ENCODE data around the gene AXIN1. TPM values are rescaled to one million over a fixed set of nuclear protein-coding genes. Genes with fewer than 3 reads are reported as not detected.
A peak's percentile ranks its signal among the peaks of the same experiment; 100 is the strongest.

The AXIN1 gene
- total RNA-seq, 1 experiment from 2014 or later = 50.3 TPM

DNA sequence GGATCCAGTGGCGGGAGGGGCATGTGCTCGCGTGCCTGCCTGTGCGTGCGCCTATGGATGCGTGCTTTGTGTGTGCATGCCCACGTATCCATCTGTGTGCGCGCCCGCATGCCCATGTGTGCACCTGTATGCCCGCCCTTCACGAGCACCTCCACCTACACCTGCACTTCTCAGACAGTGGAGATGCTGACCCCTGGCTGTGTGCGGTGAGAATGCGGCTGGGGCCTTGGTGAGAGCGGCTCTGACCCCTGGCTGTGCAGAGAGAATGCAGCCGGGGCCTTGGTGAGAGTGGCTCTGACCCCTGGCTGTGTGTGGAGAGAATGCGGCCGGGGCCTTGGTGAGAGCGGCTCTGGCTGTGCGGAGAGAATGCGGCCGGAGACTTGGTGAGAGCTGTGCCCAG lies 33.9 kb downstream of the AXIN1 start:
- no peak overlapping the region for H3K4me3 Mint-ChIP-seq
- H3K9me3 Mint-ChIP-seq = no peaks in the 10 kb centered on the region
- TF ChIP-seq IRF2 (CRISPR knock-in tag; IDR thresholded peaks at IDR 0.05; ENCODE audit: borderline replicate concordance, low read depth) = no peak
- TF ChIP-seq, protein P1, sequence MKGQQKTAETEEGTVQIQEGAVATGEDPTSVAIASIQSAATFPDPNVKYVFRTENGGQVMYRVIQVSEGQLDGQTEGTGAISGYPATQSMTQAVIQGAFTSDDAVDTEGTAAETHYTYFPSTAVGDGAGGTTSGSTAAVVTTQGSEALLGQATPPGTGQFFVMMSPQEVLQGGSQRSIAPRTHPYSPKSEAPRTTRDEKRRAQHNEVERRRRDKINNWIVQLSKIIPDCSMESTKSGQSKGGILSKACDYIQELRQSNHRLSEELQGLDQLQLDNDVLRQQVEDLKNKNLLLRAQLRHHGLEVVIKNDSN (CRISPR knock-in tag; IDR thresholded peaks at IDR 0.05) = 0 out of 2 replicates have a peak, but pooled peaks have one; percentile 39
- TF ChIP-seq, protein P2, sequence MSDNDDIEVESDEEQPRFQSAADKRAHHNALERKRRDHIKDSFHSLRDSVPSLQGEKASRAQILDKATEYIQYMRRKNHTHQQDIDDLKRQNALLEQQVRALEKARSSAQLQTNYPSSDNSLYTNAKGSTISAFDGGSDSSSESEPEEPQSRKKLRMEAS (CRISPR knock-in tag; IDR thresholded peaks at IDR 0.05) = peak; percentile 56; the same call in 1 of the 2 replicates
- TF ChIP-seq, protein P3, sequence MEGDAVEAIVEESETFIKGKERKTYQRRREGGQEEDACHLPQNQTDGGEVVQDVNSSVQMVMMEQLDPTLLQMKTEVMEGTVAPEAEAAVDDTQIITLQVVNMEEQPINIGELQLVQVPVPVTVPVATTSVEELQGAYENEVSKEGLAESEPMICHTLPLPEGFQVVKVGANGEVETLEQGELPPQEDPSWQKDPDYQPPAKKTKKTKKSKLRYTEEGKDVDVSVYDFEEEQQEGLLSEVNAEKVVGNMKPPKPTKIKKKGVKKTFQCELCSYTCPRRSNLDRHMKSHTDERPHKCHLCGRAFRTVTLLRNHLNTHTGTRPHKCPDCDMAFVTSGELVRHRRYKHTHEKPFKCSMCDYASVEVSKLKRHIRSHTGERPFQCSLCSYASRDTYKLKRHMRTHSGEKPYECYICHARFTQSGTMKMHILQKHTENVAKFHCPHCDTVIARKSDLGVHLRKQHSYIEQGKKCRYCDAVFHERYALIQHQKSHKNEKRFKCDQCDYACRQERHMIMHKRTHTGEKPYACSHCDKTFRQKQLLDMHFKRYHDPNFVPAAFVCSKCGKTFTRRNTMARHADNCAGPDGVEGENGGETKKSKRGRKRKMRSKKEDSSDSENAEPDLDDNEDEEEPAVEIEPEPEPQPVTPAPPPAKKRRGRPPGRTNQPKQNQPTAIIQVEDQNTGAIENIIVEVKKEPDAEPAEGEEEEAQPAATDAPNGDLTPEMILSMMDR (IDR thresholded peaks at IDR 0.05) = 0 out of 2 replicates have a peak, but pooled peaks have one; percentile 42
- peak; percentile 92 for TF ChIP-seq ZNF423 (CRISPR knock-in tag; IDR thresholded peaks at IDR 0.05)
- TF ChIP-seq, protein P4, sequence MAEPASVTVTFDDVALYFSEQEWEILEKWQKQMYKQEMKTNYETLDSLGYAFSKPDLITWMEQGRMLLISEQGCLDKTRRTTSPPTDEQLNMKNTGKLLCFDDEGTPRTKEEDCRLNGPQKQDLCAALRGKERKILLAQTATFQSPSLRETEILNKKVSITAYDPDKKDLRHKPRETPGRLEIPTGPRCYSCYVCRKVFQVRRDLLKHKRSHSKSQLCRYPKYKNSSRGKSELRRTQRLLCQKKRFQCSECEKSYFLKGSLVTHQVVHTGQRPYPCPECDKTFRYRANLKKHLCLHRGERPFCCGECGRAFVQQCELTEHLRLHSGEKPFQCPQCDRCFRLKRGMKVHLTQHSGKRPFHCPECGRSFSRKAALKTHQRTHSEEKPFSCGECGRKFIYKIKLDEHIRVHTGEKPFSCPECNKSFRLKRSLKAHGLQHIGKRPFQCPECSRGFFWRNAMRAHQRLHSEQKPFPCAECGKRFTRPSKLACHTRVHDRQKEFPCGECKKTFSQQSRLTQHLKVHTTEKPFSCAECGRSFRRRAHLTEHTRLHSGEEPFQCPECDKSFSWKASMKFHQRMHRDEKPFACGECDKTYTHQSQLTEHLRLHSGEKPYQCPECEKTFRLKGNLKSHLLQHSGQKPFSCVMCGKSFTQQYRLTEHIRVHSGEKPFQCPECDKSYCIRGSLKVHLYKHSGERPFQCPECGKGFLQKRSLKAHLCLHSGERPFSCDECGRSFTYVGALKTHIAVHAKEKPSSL (CRISPR knock-in tag; conservative IDR thresholded peaks at IDR 0.05) = no peak
- TF ChIP-seq, protein P5, sequence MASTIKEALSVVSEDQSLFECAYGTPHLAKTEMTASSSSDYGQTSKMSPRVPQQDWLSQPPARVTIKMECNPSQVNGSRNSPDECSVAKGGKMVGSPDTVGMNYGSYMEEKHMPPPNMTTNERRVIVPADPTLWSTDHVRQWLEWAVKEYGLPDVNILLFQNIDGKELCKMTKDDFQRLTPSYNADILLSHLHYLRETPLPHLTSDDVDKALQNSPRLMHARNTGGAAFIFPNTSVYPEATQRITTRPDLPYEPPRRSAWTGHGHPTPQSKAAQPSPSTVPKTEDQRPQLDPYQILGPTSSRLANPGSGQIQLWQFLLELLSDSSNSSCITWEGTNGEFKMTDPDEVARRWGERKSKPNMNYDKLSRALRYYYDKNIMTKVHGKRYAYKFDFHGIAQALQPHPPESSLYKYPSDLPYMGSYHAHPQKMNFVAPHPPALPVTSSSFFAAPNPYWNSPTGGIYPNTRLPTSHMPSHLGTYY (CRISPR knock-in tag; IDR thresholded peaks at IDR 0.05) = no peak
- TF ChIP-seq PRRX2 (CRISPR knock-in tag; IDR thresholded peaks at IDR 0.05) = no peak
- DNase-seq (ENCODE audit: low spot score) (peak; percentile 82), ATAC-seq (peak; percentile 96)
- CTCF ChIA-PET = interaction anchor here (0.6 to 1.8 kb wide), 18 partner anchors 9 to 212 kb away, joined by 3 to 8 read pairs (median 4); partner anchors contain the start of gene AXIN1
- peaks cover 4% of the 10 kb centered on the region; the same call in 1 of the 2 replicates for H3K36me3 Mint-ChIP-seq
- peak overlapping the region; percentile 67; the same call in 1 of the 2 replicates for H3K27ac Mint-ChIP-seq
- POLR2A ChIA-PET = no interaction called here
- no peaks in the 10 kb centered on the region for H3K27me3 Mint-ChIP-seq (ENCODE audit: low read depth)
- H3K4me1 Mint-ChIP-seq = peaks cover 19% of the 10 kb centered on the region

DNA sequence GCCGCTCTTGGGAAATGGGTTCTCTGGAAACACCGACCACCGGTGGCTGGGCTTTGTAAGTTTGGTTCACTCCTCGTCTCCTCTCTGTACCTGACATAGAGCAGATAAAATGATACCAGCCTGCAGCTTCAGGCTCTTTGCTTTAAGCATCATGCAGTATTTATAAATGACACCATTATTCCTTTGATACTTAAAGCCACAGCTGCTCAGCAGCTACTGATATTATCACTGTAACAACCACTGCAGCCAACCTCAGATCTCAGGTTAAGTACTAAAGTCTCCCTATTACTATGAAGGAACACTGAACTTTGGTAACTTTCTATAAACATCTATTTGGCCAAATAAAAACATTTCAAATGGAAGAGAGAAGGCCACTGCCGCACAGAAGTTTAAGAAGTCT lies 34.9 kb downstream of the AXIN1 start:
- Mint-ChIP-seq H3K4me3 (no peak overlapping the region), H3K27me3 (ENCODE audit: low read depth) (no peaks in the 10 kb centered on the region), H3K9me3 (no peaks in the 10 kb centered on the region), H3K4me1 (peaks cover 19% of the 10 kb centered on the region), H3K36me3 (peaks cover 4% of the 10 kb centered on the region; the same call in 1 of the 2 replicates), H3K27ac (0 out of 2 replicates have a peak overlapping the region, but pooled peaks have one; percentile 6)
- TF ChIP-seq CREB1 (CRISPR knock-in tag; IDR thresholded peaks at IDR 0.05) = no peak
- no peak for TF ChIP-seq EMX1 (CRISPR knock-in tag; IDR thresholded peaks at IDR 0.05)
- TF ChIP-seq, protein P2 (CRISPR knock-in tag; IDR thresholded peaks at IDR 0.05) = no peak
- TF ChIP-seq, protein P6, sequence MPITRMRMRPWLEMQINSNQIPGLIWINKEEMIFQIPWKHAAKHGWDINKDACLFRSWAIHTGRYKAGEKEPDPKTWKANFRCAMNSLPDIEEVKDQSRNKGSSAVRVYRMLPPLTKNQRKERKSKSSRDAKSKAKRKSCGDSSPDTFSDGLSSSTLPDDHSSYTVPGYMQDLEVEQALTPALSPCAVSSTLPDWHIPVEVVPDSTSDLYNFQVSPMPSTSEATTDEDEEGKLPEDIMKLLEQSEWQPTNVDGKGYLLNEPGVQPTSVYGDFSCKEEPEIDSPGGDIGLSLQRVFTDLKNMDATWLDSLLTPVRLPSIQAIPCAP (CRISPR knock-in tag; IDR thresholded peaks at IDR 0.05) = no peak
- TF ChIP-seq, protein P1 (CRISPR knock-in tag; IDR thresholded peaks at IDR 0.05) = no peak
- no peak for TF ChIP-seq NFYB (CRISPR knock-in tag; conservative IDR thresholded peaks at IDR 0.05; ENCODE audit: low read depth)
- CTCF ChIA-PET = no interaction called here
- POLR2A ChIA-PET = no interaction called here
- ATAC-seq = no peak
- DNase-seq (ENCODE audit: low spot score) = no peak

Data from WTC11 (cell line).